ENCODE results near the gene NCBP3. TPM values are rescaled to one million over a fixed set of nuclear protein-coding genes. Genes with fewer than 3 reads are reported as not detected.

Gene NCBP3
- total RNA-seq, 4 donors from 2014 or later = 22.2 to 25.7 (median 24.3) TPM

- Histone ChIP-seq H3K36me3 (no peaks in the 10 kb centered on the region), H3K27ac (no peak overlapping the region), H3K27me3 (peaks cover 17% of the 10 kb centered on the region), H3K4me3 (no peak overlapping the region), H3K9me3 (peaks cover 0 to 14% (median 0%) of the 10 kb centered on the region in 3 donors), H3K4me1 (peaks cover 0 to 7% (median 3%) of the 10 kb centered on the region in 3 donors)
- WGBS, 2 donors (ENCODE audit: low coverage in 1 of 2) = 74 to 77% methylated on average over 4 of the region's 6 CpGs
- ATAC-seq = no peak
- TF ChIP-seq CTCF (IDR thresholded peaks at IDR 0.05) = no peak
- TF ChIP-seq POLR2A (IDR thresholded peaks at IDR 0.05) = no peak
- TF ChIP-seq POLR2AphosphoS5 (IDR thresholded peaks at IDR 0.05) = no peak
- no peak for TF ChIP-seq EP300 (IDR thresholded peaks at IDR 0.05)
These were observed 86.3 kb downstream of the NCBP3 start for GRCh38 chr17:3759597-3760216.

GRCh38 chr17:3755335-3756030, 90.6 kb downstream of the NCBP3 start:
- Histone ChIP-seq H3K27ac (no peak overlapping the region), H3K4me1 (peaks cover 0 to 11% (median 3%) of the 10 kb centered on the region in 3 donors), H3K27me3 (peaks cover 52% of the 10 kb centered on the region), H3K9me3 (peaks cover 0 to 14% (median 0%) of the 10 kb centered on the region in 3 donors), H3K4me3 (no peak overlapping the region), H3K36me3 (no peaks in the 10 kb centered on the region)
- no peak for ATAC-seq
- 74 to 82% methylated on average over 6 of the region's 20 CpGs for WGBS, 2 donors (ENCODE audit: low coverage in 1 of 2)
- TF ChIP-seq POLR2A (IDR thresholded peaks at IDR 0.05) = no peak
- no peak for TF ChIP-seq CTCF (IDR thresholded peaks at IDR 0.05)
- no peak for TF ChIP-seq EP300 (IDR thresholded peaks at IDR 0.05)
- no peak for TF ChIP-seq POLR2AphosphoS5 (IDR thresholded peaks at IDR 0.05)

GRCh38 chr17:3754458-3755334, 91.3 kb downstream of the NCBP3 start:
- no peaks in the 10 kb centered on the region for H3K36me3 ChIP-seq
- H3K4me1 ChIP-seq = peaks cover 0 to 11% (median 3%) of the 10 kb centered on the region in 3 donors
- peaks cover 0 to 9% (median 0%) of the 10 kb centered on the region in 3 donors for H3K9me3 ChIP-seq
- TF ChIP-seq CTCF (IDR thresholded peaks at IDR 0.05) = no peak
- TF ChIP-seq POLR2AphosphoS5 (IDR thresholded peaks at IDR 0.05) = no peak
- TF ChIP-seq EP300 (IDR thresholded peaks at IDR 0.05) = no peak
- no peak for TF ChIP-seq POLR2A (IDR thresholded peaks at IDR 0.05)
- H3K4me3 ChIP-seq = no peak overlapping the region
- 15% methylated on average over 8 of the region's 56 CpGs; no CpG with 5 or more reads in 1 of the 2 donors for WGBS, 2 donors (ENCODE audit: low coverage in 1 of 2)
- no peak for ATAC-seq
- H3K27me3 ChIP-seq = peaks cover 58% of the 10 kb centered on the region
- no peak overlapping the region for H3K27ac ChIP-seq

- WGBS, 2 donors (ENCODE audit: low coverage in 1 of 2) = 78 to 86% methylated on average over 11 to 12 of the region's 18 CpGs
- no peak for ATAC-seq
- peaks cover 0 to 2% (median 0%) of the 10 kb centered on the region in 3 donors for H3K9me3 ChIP-seq
- H3K27me3 ChIP-seq = peaks cover 58% of the 10 kb centered on the region
- peaks cover 0 to 11% (median 3%) of the 10 kb centered on the region in 3 donors for H3K4me1 ChIP-seq
- no peak overlapping the region for H3K27ac ChIP-seq
- H3K36me3 ChIP-seq = no peaks in the 10 kb centered on the region
- TF ChIP-seq POLR2A (IDR thresholded peaks at IDR 0.05) (no peak), CTCF (IDR thresholded peaks at IDR 0.05) (no peak), EP300 (IDR thresholded peaks at IDR 0.05) (no peak), POLR2AphosphoS5 (IDR thresholded peaks at IDR 0.05) (no peak)
- no peak overlapping the region for H3K4me3 ChIP-seq
These were observed 92.0 kb downstream of the NCBP3 start for GRCh38 chr17:3754066-3754457.

Data from gastroesophageal sphincter (tissue), 4 donors.